GM08714 (cell line): Measurements from ENCODE around the gene HCN2.

Experiments
- H3K4me3 ChIP-seq: fragments of 200-500 bp; sonication (Bioruptor generic); 2 replicates; pipeline ENCODE4 v1.5.1; 2014; ENCODE audit warnings: mild to moderate bottlenecking, low read length, inconsistent platforms
- ZNF274 ChIP-seq: IDR thresholded peaks from 2 replicates; pipeline ENCODE4 v1.6.1; 2012; ENCODE audit warnings: mild to moderate bottlenecking, low read depth, low read length

The HCN2 gene

DNA sequence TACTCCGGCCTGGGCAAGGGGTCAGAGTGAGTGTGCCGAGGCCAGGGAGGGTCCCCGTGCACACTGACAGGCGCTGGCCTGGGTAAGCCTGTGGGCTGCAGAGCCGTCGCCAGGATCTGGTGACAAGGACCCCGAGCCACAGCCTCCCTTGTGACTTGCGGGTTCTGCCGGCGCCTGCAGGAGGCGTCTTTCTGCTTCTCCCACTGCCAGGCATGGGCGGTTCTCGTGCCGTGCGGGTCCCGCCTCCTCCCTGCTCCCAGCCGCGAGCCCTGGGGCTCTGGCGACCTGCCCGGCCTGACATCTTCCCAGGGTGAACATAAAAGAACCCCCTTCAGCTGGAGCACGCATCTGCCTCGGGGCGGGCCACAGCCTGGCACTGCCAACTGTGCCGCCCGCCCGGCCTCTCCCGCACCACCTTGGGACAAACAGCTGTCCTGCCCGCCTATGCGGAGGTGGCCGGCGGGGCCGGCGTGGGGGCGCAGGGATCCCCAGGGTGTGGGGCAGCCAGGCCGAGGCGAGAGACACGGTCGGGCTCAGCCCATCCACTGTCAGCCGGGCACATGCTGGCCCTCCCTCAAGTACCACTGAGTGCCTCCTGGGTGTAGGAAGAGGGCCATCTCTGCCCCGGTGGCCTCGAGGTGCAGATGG, 1.5 kb upstream of the HCN2 start:
- no peak for TF ChIP-seq ZNF274
- H3K4me3 ChIP-seq: no peak overlapping the region

DNA sequence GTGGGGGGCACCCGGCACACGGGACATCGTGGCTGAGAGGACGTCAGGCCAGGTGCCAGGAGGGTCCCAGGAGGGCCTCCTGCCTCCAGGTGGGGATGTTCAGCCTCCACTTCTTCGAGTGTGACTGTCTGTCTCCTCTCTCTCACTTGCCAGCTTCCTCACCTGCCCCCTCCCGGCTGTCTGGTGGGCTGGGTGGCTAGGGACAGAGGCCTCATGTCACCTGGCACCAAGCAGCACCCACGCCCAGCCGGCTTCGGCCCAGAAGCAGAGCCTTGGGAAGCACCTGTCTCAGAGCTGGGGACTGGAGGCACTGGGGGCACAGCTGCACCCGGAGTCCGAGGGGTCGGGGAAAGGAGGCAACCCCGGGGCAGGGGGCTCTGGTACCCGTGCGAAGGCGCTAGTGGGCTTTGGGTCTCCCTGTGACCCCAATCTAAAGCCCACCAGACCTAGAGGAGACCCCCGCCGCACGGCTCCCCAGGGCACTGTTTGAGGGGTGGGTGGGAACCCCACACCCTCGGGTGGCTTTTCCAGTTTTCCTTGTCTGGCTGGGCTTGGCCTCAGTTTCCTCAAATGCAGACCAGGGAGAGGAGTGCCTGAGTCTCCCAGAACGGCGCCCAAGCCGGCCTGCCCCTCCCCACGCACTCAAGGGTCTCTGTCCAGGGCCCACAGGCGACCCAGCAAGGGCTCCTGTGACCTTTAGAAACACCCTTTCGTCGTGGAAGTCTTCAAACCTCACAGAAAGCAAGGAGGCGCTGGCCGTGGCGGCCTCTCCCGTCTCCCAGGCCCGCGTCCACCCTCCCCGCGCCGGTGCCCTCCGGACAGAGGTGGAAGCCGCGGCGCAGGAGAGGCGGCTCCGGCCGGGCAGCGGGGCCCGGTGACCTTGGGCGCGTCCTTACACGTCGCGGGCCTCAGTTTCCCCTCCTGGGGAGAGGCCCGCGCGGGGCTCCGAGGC, 664 bp upstream of the HCN2 start:
- no peak for TF ChIP-seq ZNF274
- no peak overlapping the region for H3K4me3 ChIP-seq

DNA sequence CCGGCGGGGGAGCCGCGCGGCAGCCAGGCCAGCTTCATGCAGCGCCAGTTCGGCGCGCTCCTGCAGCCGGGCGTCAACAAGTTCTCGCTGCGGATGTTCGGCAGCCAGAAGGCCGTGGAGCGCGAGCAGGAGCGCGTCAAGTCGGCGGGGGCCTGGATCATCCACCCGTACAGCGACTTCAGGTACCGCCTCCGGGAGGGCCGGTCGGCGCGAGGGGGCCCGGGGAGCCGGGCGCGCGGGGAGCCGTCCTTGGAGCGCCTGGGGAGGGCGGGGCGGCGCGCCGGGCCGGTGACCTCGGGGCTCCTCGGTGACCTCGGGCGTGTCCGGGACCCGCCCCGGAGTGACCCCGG, 690 bp downstream of the HCN2 start:
- TF ChIP-seq ZNF274: no peak
- no peak overlapping the region for H3K4me3 ChIP-seq

DNA sequence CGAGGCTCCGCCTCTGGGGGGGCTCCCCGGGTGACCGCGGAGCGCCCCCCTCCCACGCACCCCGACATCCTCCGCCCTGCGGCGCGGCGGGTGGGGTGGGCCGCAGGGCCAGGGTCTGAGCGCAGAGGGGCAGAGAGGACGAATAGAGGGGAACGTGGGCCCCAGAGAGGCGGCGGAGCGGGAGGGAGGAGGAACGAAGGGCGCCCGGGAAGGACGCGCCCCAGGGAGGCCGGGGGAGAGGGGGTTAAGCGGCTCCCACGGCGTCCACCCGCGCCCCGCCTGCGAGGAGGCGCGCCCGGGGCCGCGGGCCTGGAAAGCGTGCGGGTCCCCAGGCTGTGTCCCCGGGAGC, 1.0 kb downstream of the HCN2 start:
- H3K4me3 ChIP-seq: no peak overlapping the region
- TF ChIP-seq ZNF274: no peak

DNA sequence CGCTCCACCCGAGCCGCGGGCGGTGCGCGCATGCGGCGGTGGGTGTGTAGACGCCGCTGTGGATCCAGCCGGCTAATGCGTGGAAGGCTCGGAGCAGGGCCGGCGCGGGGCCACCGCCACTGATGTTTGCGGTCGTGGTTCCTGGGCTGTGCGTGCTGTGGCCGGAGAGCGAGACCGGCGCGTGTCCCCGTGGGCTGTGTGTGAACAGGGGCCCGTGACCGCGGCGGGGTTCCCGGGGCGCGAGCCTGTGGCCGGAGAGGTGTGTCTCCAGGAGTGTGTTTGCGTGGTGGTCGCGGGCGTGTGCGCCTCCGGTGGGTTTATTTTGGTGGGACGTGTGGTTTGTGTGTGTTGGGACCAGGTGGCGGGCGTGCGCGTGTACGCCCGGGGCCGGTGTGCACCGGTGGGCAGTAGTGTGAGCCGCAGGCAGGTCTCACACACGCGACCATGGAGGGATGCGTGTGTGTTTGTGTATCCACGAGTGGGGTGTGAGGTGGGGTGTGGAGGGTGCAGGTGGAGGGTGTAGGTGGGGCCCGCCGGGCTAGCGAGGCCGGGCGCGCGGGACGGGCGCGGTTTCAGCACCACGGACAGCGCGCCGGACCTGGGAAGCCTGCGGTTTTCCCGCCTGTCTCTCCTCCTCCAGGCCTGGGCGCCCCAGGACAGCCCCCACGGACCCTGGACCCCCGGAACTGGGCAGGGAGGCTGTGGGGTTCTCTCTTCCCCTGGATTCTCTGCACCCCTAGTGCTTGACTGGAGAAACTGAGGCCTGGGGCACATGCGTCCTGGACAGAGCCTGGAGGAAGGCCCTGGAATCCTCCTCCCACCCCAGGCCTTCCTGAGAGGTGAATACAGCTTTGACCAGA, 1.6 kb downstream of the HCN2 start:
- no peak overlapping the region for H3K4me3 ChIP-seq
- TF ChIP-seq ZNF274: no peak

DNA sequence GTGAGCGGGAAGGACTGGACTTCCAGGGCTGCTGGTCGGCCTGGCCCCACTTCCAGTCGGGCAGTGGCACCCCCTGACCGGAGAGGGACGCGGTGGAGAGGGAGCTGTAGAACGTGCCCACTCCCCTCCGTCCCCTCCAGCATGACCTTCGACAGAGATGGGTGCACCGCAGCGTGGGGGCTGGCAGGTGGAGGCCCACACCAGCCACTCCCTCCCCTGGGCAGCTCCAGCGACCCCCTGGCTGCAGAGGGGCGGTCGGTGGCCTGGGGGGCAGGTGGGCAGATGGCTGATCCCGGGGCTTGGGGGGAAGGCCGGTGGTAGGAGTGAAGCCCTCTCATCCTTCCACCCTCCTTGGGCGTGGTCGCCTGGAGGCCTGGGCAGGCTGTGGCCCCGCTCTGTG, 2.4 kb downstream of the HCN2 start:
- no peak for TF ChIP-seq ZNF274
- H3K4me3 ChIP-seq: no peak overlapping the region

DNA sequence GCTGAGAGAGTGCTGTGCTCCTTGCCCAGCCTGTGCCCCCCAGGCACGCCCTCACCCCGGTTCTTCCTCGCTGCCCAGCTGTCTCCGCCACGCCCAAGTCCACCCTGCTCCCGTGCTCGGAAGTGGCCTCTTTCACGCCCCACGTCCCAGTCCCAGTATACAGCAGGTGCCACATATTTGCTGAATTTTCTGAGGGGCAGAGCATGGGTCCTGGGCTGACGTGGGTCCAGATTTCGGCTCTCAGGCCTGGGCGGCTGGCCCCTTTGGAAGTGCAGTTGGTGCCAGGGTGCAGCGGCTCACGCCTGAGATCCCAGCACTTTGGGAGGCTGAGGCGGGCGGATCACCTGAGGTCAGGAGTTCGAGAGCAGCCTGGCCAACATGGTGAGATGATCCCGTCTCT, 3.4 kb downstream of the HCN2 start:
- no peak overlapping the region for H3K4me3 ChIP-seq
- no peak for TF ChIP-seq ZNF274

DNA sequence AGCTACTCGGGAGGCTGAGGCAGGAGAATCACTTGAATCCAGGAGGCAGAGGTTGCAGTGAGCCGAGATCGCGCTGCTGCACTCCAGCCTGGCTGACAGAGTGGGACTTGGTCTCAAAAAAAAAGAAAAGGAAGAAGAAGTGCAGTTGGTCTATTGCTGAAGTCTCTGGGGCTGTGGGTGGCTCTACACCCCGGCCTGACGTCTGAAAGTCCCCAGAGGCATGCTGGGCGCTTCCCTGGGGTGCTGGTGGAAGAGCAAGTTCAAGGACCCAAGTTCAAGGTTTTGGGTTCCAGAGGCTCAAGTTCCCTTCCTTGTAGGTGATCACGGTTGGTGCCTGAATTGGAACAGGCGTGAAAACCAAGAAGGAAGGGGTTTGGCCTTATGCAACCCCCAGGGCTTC, 3.8 kb downstream of the HCN2 start:
- TF ChIP-seq ZNF274: no peak
- H3K4me3 ChIP-seq: no peak overlapping the region

DNA sequence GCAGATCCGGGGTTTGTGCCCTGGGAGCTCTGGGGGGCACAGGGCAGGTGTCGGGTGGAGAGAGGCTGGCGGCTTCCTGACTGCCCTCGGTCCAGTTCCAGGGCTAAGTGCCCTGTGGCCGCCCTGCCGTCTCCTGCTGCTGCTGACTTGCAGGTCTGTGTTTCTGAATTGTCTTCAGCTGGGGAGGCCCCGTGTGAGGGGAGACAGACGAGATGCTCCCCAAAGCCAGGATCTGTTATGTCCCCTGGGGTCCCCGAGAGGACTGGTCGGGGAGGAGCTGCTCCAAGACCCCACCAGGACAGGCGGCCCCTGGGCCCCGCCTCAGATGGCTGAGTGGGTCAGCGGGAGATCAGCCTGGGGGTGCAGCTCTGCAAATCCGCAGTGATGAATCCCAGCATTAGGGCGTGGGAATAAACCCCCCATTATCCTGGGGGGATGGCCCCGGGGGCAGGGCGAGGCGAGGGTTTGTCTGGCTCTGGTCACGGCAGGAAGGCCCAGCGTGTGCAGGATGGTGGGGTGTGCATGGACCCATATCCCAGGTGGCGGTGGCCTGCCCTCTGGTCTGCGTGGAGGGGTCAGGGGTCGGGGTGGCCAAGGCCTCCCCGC, 4.7 kb downstream of the HCN2 start:
- TF ChIP-seq ZNF274: no peak
- no peak overlapping the region for H3K4me3 ChIP-seq

DNA sequence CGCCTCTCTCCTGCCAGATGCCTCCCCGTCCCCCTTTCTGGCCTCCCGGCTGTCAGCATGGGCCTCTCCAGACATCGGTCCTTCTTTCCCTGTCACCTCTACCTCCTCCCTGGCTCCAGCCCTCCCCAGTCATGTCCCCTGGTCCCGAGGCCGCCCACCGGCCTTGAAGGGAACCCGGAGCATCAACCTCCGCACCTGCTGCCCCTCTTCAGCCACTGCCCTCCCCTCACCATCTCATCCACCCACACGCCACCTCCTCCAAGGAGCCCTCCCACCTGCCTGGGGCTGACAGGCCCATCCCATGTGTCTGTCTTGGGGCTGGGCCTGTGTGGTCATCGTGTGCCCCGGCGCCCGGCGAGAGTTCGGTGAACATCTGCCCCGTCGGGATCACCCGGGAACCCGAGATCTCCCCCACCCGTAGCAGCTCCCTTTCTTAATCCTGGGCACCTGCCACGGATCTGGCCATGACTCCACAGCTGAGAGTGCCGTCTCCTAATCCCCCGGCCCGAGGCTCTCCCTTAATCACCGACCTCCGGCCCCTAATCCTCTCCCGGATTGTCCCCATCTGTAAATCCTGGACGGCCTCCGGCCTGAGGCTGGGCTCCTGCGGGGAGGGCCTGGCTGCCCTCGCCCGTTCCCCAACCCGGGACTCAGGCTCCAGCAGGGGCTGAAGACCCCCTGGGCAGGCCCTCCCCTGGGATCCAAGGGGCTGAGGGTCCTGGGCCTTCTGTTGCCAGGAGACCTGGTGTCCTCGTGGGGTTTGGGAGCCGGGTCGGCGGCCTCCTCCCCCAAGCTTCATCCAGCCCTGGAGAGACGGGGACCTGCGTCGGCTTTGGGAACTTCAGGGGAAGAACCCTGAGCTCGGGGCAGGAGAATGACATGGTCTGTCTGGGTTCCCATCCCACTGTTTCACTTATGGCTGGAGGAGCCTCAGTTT, 5.9 kb downstream of the HCN2 start:
- H3K4me3 ChIP-seq: no peak overlapping the region
- TF ChIP-seq ZNF274: no peak

DNA sequence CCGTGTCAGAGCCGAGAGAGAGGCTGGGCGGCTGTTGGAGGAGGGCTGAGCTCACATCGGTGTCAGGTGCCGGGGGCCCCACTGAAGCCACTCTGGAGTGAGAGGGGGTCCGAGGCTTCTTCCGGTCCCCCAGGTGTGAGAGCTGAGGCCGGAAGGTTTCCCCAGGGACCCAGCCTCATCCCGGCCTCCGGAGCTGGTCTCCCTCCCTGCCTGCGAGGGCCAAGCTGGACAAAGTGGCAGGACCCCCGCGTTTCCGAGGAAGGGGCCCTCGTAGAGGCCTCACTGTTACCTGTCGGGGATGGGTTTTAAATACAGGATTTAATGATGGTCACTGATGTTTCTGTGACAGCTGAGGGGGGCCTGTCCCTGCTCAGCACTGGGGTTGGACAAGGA, 6.6 kb downstream of the HCN2 start:
- H3K4me3 ChIP-seq: no peak overlapping the region
- TF ChIP-seq ZNF274: no peak

DNA sequence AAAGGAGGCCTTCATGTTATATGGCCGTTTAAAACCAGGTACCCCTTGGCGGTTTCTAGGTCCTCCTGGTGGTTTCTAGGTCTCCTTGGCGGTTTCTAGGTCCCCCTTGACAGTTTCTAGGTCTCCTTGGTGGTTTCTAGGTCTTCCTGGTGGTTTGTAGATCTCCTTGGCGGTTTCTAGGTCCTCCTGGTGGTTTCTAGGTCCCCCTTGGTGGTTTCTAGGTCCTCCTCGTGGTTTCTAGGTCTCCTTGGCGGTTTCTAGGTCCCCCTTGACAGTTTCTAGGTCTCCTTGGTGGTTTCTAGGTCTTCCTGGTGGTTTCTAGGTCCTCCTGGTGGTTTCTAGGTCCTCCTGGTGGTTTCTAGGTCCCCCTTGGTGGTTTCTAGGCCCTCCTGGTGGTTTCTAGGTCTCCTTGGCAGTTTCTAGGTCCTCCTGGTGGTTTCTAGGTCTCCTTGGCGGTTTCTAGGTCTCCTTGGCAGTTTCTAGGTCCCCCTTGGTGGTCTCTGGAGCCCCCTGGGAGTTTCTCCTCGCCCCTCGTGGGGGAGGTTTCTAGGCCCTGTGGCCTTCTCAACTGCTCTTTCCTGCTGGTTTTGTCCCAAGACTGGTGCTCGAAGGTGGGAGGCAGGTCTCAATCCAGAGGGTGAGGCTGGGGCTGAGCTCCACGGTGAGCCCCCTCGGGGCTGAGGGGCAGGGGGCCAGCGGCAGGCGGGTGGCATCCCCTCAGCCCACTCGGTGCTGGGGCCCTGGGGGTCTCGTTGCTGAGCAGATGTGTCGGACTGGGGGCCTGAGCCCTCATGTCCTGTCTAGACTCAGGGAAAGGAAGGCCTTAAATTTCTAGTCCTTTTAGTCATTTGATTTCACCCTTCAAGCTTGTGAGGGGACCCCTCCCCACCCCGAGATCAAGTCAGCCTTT, 8.0 kb downstream of the HCN2 start:
- H3K4me3 ChIP-seq: no peak overlapping the region
- no peak for TF ChIP-seq ZNF274
